Suppressor macrophage (primary cell): ENCODE measurements around the gene SUV39H1.

Experiments
- DNase-seq, 4 experiments: peaks; one replicate each; pipeline ENCODE4 v3.0.0-alpha.2; 2020 to 2022

SUV39H1 gene

GRCh38 chrX:48715072-48715471 lies 18.5 kb downstream of the SUV39H1 start:
- no peak for DNase-seq

GRCh38 chrX:48715876-48716502 lies 19.5 kb downstream of the SUV39H1 start:
- DNase-seq, result no peak

DNA sequence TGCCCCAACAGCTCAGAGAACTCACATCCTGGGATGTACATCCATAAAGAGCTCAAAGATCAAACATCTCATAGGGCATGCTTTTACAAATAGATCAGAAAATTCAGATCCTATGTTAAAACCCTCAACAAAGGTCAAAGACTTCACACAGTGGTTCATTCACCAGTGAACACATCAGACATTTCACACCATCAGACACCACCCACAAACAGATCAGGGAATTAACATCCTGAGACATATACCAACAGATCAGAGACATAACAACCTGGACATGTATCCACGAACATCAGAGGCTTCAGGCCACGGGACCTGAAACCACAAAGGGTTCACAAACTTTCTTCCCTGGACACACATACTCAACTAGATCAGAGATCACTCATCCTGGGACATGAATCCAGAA lies 23.4 kb downstream of the SUV39H1 start:
- no peak for DNase-seq

GRCh38 chrX:48720577-48721250 lies 24.2 kb downstream of the SUV39H1 start:
- DNase-seq, result no peak

DNA sequence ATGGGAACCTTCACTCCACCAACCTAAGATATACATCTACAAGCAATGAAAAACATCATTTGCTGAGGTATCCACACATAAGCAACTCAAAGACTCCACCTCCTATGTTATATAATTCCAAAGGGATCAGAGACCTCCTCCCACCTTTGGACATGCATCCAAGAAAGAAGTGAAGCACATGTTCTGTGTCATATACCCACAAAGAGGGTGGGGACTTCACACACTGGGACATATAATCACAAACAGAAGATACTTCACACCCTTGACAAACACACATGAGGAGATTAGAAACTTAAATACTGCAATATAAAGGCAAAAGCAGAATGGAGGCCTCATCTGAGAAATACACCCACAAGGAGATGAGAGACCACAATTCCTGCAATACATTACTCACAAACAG lies 25.4 kb downstream of the SUV39H1 start:
- no peak for DNase-seq

- no peak for DNase-seq
Observed at GRCh38 chrX:48726596-48726995, 30.1 kb downstream of the SUV39H1 start.

DNA sequence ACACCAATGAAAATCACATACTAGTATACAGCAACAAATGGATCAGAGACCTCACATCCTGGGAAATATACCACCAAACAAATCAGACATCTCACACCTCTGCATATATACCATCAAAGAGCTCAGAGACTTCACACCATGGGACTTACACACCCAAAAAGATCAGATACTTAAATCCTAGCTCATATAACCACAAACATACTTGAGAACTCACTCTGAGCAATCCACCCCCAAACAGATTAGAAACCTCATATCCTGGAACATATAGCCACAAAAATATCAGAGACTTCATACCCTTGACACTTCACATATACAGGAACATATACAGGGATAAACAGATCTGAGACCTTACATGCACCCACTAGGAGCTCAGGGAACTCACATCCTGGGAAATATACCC lies 32.1 kb downstream of the SUV39H1 start:
- no peak for DNase-seq

DNA sequence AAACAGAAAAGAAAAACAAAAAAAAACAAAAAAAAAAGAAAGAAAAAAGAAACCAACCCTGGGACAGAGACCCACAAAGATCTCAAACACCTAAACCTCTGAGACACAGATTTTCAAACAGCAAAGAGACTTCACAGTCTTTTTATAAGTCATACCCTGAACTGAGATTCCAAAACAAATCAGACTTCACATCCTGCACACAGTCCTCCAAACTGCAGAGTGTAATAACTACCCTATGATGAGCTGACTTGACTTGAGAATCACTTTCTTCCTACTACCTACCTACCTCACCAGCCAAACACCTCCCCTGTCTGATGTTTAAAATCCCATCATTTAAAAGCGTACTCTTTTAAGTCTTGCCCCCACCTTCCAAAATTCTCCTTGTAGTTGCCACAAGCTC lies 39.8 kb downstream of the SUV39H1 start:
- no peak for DNase-seq

DNA sequence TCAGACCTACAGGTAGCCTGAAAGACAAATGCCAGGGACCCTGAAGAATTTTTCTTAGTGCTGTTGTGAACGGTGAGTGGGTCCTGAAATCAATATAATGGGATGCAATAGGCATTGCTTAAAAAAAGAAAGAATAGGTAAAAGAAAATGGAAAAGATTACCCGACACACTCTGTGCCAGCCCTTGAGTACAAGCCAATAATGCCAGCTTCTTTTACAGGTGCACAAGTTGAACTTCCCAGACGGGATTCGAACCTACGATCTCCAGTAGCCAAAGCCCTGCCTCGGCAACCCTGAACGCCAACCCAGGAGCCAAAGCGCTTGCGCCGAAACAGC lies 40.3 kb downstream of the SUV39H1 start:
- no peak for DNase-seq

DNA sequence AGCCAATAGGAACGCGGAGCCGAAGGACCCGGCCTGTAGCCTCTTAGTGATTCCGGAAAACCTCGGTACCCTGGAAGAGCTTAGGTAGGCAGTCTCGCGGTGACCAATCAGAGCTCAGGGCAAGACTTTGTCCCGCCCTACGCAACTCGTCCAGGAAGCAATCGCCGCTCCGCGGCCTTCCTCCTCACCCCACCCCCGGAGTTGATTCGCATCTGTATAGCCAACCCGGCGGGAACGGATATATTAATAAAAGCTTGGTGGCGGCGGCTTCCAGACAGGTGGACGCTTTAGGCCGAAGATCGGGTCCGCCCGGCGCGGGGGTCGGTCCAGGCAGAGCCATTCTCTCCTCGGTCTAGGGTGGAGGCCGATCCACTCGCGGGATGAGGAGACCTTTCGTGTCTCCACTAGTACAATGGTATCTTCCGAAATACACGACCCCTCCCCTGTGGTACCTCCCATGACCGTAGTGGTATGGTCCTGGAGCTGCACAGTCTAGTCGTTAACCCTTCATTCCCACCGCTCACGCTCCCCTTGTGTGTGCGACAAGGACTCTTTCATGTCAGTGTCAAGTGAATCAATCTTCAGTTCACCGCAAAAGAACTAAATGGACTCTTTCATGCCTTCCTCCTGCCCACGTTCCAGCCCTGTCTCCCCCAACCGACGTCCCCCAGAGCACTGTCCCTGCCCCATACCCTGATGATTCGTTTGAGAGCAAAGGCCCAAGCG lies 40.8 kb downstream of the SUV39H1 start:
- peak; percentile 93 to 97 (median 95) for DNase-seq

GRCh38 chrX:48737940-48738339 lies 41.4 kb downstream of the SUV39H1 start:
- DNase-seq, result no peak

DNA sequence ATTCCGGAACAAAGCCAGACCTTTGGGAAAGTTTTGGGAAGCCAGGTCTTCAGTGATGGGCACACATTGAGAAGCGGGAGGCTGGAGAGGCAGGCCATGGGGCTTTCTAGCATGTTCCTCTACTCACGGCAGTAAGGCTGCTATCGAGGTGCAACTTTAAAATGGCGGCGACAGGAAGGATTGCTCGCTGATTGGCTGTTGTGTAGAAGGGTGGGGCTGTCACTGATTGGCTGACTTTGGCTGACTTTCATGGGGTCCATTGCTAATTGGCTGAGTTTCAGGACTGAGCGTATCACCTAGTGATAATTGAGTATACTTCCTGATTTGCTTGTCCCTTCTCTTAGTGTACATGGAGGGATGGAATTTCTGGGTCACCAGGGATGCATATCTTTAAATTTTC lies 45.3 kb downstream of the SUV39H1 start:
- no peak for DNase-seq

- DNase-seq, result no peak
Observed at GRCh38 chrX:48745222-48745621, 48.7 kb downstream of the SUV39H1 start.

DNA sequence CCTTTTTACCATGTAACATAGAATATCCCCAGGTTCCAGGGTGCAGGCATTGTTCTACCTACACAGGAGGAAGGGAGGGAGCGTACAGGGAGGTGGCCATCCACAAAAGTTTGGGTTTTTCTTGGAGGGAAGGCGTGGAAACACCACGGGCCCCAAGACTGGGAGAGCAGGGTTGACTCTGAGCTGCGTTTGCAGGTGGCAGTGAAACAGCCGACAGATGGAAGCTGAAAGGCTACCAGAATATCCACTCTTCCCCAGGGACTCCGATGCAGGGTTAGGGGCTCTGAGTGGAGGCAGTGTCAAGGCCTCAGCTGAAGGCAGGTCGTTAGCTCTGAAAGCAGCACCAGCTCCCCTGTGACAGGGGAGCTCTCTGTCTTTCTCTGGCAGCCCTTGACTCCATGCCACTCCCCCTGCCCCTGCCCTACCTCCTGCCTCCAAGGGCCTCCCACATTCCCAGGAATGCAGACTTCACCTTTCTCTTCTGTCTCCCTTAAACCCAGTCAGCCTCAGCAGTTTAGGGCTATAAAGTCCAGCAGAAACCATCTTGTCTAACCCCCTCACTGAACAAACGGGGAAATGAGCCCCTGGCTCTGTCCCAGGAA lies 51.0 kb downstream of the SUV39H1 start:
- no peak for DNase-seq

- no peak for DNase-seq
Observed at GRCh38 chrX:48749182-48749581, 52.6 kb downstream of the SUV39H1 start.

DNA sequence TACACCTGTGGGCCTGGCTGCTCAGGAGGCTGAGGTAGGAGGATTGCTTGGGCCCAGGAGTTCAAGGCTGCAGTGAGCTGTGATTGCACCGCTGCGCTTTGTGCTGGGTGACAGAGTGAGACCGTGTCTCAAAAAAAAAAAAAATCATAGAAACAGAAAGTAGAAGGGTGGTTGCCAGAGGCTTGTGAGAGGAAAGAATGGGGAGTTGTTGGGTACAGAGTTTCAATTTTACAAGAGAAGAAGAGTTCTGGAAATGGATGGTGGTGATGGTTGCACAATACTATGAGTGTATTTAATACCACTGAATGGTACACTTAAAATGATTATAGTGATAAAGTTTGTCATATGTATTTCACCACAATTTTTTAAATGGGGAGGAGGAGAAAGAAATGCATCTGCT lies 54.8 kb downstream of the SUV39H1 start:
- DNase-seq, result no peak

GRCh38 chrX:48752498-48752897 lies 56.0 kb downstream of the SUV39H1 start:
- DNase-seq, result peak; percentile 22 to 62 (median 44)

DNA sequence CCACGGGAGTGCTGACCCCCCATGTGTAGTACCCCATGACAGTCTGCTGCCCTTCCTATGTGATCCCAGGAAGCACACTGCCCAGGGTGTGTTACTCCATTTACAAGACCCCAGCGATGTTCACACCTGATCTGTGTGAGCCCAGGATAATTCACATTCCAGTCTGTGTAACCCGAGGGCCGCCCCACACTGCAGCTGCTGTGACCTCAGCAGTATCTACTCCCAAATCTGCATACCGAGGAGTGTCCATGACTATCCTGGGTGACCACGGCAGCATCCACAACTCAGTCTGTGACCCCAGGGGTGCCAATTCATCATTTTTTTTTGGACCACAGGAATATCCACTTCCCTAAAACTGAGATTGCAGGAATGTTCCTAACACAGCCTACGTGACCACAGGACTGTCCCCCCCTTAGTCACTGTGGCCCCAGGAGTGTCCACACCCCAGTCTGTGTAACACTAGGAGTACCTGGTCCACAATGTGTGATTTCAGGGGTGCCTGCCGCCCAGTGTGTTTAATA lies 57.2 kb downstream of the SUV39H1 start:
- DNase-seq, result peak in 2 of 4 experiments; percentile 4 to 11

DNA sequence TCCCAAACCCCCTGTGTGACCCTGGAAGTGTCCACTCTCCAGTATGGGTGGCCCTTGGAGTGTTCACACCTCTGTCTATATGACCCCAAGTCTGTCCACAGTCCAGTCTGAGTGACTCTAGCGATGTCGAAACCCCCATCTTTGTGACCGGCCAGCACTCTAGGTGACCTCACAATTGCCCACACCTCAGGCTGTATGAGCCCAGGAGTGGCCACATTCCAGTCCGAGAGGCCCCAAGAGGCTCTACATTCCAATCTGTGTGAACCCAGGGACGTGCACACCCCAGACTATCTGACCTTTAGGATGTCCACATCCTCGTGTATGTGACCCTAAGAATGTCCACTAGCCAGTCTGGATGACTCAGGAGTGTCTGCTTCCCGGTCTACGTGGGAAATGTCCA lies 57.7 kb downstream of the SUV39H1 start:
- DNase-seq, result no peak
